HUDEP-2 (cell line): Measurements from ENCODE around the gene FOLR2.
"Not testable (repeated sequence)": the region's sequence is repeated elsewhere in the genome, so short reads cannot be mapped to it uniquely, and the experiment has no call there.

ENCODE experiments used
- DNase-seq, 76 experiments: peaks; one replicate each; lab custom pipeline; 2025; ENCODE audit not compliant: unreplicated experiment in 76 of 76; lab: John Stamatoyannopoulos, UW

FOLR2 gene

GRCh38 chr11:72204886-72205285 lies 11.7 kb upstream of the FOLR2 start:
- no peak for DNase-seq

- not testable (repeated sequence) for DNase-seq
Observed at GRCh38 chr11:72206794-72207193, 9.8 kb upstream of the FOLR2 start.

- no peak for DNase-seq
Observed at GRCh38 chr11:72208281-72208680, 8.3 kb upstream of the FOLR2 start.

GRCh38 chr11:72209101-72209500 lies 7.5 kb upstream of the FOLR2 start:
- DNase-seq = no peak

- DNase-seq = no peak
Observed at GRCh38 chr11:72217841-72218240, 1.2 kb downstream of the FOLR2 start.

- no peak for DNase-seq
Observed at GRCh38 chr11:72218251-72218745, 1.7 kb downstream of the FOLR2 start.

- no peak for DNase-seq
Observed at GRCh38 chr11:72220696-72221363, 4.2 kb downstream of the FOLR2 start.

GRCh38 chr11:72221386-72222075 lies 4.9 kb downstream of the FOLR2 start:
- DNase-seq = no peak

GRCh38 chr11:72222106-72222891 lies 5.7 kb downstream of the FOLR2 start:
- no peak for DNase-seq

GRCh38 chr11:72222907-72223614 lies 6.5 kb downstream of the FOLR2 start:
- peak in 73 of 76 experiments; percentile 46 to 95 (median 86) for DNase-seq

- DNase-seq = peak in 59 of 76 experiments; percentile 1 to 76 (median 56)
Observed at GRCh38 chr11:72223615-72224563, 7.3 kb downstream of the FOLR2 start.

GRCh38 chr11:72224564-72225410 lies 8.2 kb downstream of the FOLR2 start, which contains the start of gene INPPL1:
Gene INPPL1 (plus strand): TSS chr11:72224767. CDS start chr11:72224985, 218 bp downstream.
- peak in 8 of 76 experiments; percentile 9 to 29 (median 14) for DNase-seq

- DNase-seq = peak in 1 of 76 experiments; percentile 11
Observed at GRCh38 chr11:72225411-72225951, 8.9 kb downstream of the FOLR2 start.

GRCh38 chr11:72226701-72227100 lies 10.1 kb downstream of the FOLR2 start:
- no peak for DNase-seq

- no peak for DNase-seq
Observed at GRCh38 chr11:72227316-72228228, 11.0 kb downstream of the FOLR2 start.

- no peak for DNase-seq
Observed at GRCh38 chr11:72228229-72228843, 11.7 kb downstream of the FOLR2 start.

GRCh38 chr11:72228844-72229231 lies 12.2 kb downstream of the FOLR2 start:
- no peak for DNase-seq
